ENCODE data around the gene ENTPD8.
"Not testable (repeated sequence)": the region's sequence is repeated elsewhere in the genome, so short reads cannot be mapped to it uniquely, and the experiment has no call there.

The ENTPD8 gene

DNA sequence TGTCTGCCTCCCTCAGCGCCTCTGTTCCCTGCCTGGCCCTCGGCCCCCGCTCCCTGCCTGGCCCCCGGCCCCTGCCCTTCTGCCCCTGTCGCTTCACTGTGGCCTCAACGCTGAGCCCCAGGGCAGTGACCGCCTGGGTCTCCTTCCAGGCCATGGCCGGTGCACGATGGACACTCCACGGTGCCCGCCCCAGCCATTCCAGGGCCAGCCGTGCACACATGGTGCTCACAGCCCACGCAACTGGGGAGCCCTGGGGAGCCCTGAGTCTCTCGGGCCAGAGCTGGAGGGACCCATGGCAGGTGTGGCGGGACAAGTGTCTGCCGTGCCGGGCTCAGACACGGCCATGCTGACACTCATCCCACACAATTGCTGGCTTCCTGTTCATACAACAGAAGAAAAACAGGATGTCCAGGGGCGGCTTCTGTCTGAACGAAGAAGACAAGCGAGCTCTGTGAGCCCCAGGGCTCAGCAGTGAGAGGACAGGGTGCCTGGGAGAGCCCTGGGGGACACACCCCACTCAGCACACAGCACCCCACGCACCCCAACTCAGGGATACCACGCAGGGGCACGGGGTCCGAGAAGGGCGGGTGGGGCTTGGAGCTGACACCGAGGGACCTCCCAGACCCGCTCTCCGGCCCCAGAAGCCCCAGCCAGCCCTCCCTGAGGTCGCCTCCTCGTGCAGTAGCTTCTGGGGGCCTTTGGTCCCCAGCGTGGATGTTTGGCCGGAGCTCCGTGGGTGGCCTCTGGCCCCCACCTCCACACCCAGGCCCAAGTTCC, 53.9 kb downstream of the ENTPD8 start:
- no peak for ATAC-seq
- TF ChIP-seq, protein P1, sequence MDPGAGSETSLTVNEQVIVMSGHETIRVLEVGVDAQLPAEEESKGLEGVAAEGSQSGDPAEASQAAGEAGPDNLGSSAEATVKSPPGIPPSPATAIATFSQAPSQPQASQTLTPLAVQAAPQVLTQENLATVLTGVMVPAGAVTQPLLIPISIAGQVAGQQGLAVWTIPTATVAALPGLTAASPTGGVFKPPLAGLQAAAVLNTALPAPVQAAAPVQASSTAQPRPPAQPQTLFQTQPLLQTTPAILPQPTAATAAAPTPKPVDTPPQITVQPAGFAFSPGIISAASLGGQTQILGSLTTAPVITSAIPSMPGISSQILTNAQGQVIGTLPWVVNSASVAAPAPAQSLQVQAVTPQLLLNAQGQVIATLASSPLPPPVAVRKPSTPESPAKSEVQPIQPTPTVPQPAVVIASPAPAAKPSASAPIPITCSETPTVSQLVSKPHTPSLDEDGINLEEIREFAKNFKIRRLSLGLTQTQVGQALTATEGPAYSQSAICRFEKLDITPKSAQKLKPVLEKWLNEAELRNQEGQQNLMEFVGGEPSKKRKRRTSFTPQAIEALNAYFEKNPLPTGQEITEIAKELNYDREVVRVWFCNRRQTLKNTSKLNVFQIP (CRISPR knock-in tag; IDR thresholded peaks at IDR 0.05; ENCODE audit: borderline replicate concordance, low read depth), result no peak
- TF ChIP-seq ZNF8 (CRISPR knock-in tag; IDR thresholded peaks at IDR 0.05) (no peak), SNAI2 (CRISPR knock-in tag; IDR thresholded peaks at IDR 0.05) (no peak), TCF4 (CRISPR knock-in tag; IDR thresholded peaks at IDR 0.05; ENCODE audit: borderline replicate concordance) (no peak), PPARA (CRISPR knock-in tag; IDR thresholded peaks at IDR 0.05; ENCODE audit: borderline replicate concordance) (no peak), ARNTL (CRISPR knock-in tag; IDR thresholded peaks at IDR 0.05; ENCODE audit: borderline replicate concordance, low read depth) (no peak)
- TF ChIP-seq, protein P2, sequence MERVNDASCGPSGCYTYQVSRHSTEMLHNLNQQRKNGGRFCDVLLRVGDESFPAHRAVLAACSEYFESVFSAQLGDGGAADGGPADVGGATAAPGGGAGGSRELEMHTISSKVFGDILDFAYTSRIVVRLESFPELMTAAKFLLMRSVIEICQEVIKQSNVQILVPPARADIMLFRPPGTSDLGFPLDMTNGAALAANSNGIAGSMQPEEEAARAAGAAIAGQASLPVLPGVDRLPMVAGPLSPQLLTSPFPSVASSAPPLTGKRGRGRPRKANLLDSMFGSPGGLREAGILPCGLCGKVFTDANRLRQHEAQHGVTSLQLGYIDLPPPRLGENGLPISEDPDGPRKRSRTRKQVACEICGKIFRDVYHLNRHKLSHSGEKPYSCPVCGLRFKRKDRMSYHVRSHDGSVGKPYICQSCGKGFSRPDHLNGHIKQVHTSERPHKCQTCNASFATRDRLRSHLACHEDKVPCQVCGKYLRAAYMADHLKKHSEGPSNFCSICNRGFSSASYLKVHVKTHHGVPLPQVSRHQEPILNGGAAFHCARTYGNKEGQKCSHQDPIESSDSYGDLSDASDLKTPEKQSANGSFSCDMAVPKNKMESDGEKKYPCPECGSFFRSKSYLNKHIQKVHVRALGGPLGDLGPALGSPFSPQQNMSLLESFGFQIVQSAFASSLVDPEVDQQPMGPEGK (CRISPR knock-in tag; IDR thresholded peaks at IDR 0.05; ENCODE audit: borderline replicate concordance), result no peak

GRCh38 chr9:137386507-137387113, 54.5 kb downstream of the ENTPD8 start:
- ATAC-seq, result not testable (repeated sequence)

- no peak for ATAC-seq
- TF ChIP-seq ZC3H10 (CRISPR knock-in tag; IDR thresholded peaks at IDR 0.05) (no peak), OSR1 (CRISPR knock-in tag; IDR thresholded peaks at IDR 0.05) (no peak), TOX (CRISPR knock-in tag; IDR thresholded peaks at IDR 0.05; ENCODE audit: borderline replicate concordance) (no peak), RARB (CRISPR knock-in tag; IDR thresholded peaks at IDR 0.05) (no peak), ZNF70 (CRISPR knock-in tag; IDR thresholded peaks at IDR 0.05) (no peak), ZFP3 (CRISPR knock-in tag; IDR thresholded peaks at IDR 0.05) (no peak), CREB5 (CRISPR knock-in tag; IDR thresholded peaks at IDR 0.05; ENCODE audit: low read depth) (no peak), PPARA (CRISPR knock-in tag; IDR thresholded peaks at IDR 0.05; ENCODE audit: borderline replicate concordance) (no peak), ZNF8 (CRISPR knock-in tag; IDR thresholded peaks at IDR 0.05) (no peak), GLIS3 (CRISPR knock-in tag; IDR thresholded peaks at IDR 0.05) (no peak), BACH2 (CRISPR knock-in tag; IDR thresholded peaks at IDR 0.05; ENCODE audit: borderline replicate concordance) (no peak), CSDC2 (CRISPR knock-in tag; IDR thresholded peaks at IDR 0.05) (no peak), TCF4 (CRISPR knock-in tag; IDR thresholded peaks at IDR 0.05; ENCODE audit: borderline replicate concordance) (no peak), ARNTL (CRISPR knock-in tag; IDR thresholded peaks at IDR 0.05; ENCODE audit: borderline replicate concordance, low read depth) (no peak), ZNF565 (CRISPR knock-in tag; conservative IDR thresholded peaks at IDR 0.05; ENCODE audit: low read depth) (no peak), ESRRG (CRISPR knock-in tag; IDR thresholded peaks at IDR 0.05) (no peak)
- TF ChIP-seq, protein P3, sequence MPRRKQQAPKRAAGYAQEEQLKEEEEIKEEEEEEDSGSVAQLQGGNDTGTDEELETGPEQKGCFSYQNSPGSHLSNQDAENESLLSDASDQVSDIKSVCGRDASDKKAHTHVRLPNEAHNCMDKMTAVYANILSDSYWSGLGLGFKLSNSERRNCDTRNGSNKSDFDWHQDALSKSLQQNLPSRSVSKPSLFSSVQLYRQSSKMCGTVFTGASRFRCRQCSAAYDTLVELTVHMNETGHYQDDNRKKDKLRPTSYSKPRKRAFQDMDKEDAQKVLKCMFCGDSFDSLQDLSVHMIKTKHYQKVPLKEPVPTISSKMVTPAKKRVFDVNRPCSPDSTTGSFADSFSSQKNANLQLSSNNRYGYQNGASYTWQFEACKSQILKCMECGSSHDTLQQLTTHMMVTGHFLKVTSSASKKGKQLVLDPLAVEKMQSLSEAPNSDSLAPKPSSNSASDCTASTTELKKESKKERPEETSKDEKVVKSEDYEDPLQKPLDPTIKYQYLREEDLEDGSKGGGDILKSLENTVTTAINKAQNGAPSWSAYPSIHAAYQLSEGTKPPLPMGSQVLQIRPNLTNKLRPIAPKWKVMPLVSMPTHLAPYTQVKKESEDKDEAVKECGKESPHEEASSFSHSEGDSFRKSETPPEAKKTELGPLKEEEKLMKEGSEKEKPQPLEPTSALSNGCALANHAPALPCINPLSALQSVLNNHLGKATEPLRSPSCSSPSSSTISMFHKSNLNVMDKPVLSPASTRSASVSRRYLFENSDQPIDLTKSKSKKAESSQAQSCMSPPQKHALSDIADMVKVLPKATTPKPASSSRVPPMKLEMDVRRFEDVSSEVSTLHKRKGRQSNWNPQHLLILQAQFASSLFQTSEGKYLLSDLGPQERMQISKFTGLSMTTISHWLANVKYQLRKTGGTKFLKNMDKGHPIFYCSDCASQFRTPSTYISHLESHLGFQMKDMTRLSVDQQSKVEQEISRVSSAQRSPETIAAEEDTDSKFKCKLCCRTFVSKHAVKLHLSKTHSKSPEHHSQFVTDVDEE (CRISPR knock-in tag; IDR thresholded peaks at IDR 0.05), result no peak
- TF ChIP-seq, protein P1 (CRISPR knock-in tag; IDR thresholded peaks at IDR 0.05; ENCODE audit: borderline replicate concordance, low read depth), result no peak
- TF ChIP-seq, protein P2 (CRISPR knock-in tag; IDR thresholded peaks at IDR 0.05; ENCODE audit: borderline replicate concordance), result no peak
- TF ChIP-seq, protein P4, sequence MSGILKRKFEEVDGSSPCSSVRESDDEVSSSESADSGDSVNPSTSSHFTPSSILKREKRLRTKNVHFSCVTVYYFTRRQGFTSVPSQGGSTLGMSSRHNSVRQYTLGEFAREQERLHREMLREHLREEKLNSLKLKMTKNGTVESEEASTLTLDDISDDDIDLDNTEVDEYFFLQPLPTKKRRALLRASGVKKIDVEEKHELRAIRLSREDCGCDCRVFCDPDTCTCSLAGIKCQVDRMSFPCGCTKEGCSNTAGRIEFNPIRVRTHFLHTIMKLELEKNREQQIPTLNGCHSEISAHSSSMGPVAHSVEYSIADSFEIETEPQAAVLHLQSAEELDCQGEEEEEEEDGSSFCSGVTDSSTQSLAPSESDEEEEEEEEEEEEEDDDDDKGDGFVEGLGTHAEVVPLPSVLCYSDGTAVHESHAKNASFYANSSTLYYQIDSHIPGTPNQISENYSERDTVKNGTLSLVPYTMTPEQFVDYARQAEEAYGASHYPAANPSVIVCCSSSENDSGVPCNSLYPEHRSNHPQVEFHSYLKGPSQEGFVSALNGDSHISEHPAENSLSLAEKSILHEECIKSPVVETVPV (CRISPR knock-in tag; IDR thresholded peaks at IDR 0.05), result no peak
These were observed 56.0 kb downstream of the ENTPD8 start for GRCh38 chr9:137385061-137385655.

Data from SK-N-SH treated with all-trans-retinoic acid at 6 μM for 48 hours (cell line).